ENCODE measurements around the gene CSTF1. TPM values are rescaled to one million over a fixed set of nuclear protein-coding genes. Genes with fewer than 3 reads are reported as not detected.

The CSTF1 gene
- total RNA-seq, 1 donor from 2014 or later = 24.4 TPM

DNA sequence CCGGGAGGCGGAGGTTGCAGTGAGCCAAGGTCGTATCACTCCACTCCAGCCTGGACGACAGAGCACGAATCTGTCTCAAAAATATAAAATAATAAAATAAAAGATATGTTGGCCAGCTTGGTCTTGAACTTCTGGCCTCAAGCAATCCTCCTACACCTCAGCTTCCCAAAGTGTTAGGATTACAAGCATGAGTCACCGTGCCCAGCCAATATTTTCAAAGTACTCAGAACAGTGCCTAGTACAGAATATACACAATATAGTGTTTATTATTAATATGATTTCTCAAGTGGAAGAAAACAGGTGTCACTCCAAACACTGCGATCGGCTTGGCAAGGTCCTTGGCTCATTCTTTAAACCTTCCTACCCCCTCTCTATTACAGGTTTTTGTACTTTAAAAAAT lies 30.5 kb upstream of the CSTF1 start:
- intact Hi-C loops (cut with DNase I) = no loop called here
- ATAC-seq (no peak), DNase-seq (no peak)
- no peak for TF ChIP-seq CTCF (IDR thresholded peaks at IDR 0.05)
- Histone ChIP-seq H3K36me3 (peaks cover 33% of the 10 kb centered on the region), H3K27ac (no peak overlapping the region), H3K9me3 (no peaks in the 10 kb centered on the region), H3K4me3 (no peak overlapping the region), H3K4me1 (peaks cover 14% of the 10 kb centered on the region), H3K27me3 (ENCODE audit: low read depth) (no peaks in the 10 kb centered on the region)

DNA sequence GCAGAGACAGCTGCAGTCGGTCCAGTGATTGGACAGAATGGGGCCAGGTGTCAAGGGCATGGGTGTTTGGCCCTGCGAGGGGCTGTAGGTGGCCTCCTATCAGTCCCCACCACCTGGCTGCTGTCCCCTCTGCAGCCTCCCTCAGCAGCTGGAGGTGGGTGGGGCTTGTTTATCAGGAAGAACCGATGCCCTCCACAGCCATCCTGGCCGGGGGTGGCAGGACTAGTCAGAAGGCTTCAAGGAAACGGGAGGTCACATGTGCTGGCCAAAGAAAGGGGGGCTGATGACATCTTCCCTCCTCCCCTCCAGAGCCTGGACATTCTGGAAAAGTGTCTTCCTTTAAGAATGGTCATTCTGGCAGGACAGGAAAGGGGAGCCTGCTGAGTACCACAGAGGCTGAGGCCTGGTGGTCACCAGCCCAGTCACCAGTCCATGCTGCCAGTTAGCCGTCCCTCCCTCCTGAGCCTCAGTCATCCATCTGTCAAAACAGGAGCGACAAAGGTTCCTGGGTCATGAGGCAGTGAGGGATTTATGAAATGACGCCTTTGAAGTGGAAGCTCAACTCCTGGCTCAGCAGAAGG lies 29.5 kb upstream of the CSTF1 start:
- intact Hi-C loops (cut with DNase I) = no loop called here
- Histone ChIP-seq H3K27me3 (ENCODE audit: low read depth) (no peaks in the 10 kb centered on the region), H3K4me3 (no peak overlapping the region), H3K36me3 (peaks cover 43% of the 10 kb centered on the region), H3K27ac (no peak overlapping the region), H3K9me3 (no peaks in the 10 kb centered on the region), H3K4me1 (peaks cover 14% of the 10 kb centered on the region)
- no peak for TF ChIP-seq CTCF (IDR thresholded peaks at IDR 0.05)
- no peak for DNase-seq
- ATAC-seq = no peak

DNA sequence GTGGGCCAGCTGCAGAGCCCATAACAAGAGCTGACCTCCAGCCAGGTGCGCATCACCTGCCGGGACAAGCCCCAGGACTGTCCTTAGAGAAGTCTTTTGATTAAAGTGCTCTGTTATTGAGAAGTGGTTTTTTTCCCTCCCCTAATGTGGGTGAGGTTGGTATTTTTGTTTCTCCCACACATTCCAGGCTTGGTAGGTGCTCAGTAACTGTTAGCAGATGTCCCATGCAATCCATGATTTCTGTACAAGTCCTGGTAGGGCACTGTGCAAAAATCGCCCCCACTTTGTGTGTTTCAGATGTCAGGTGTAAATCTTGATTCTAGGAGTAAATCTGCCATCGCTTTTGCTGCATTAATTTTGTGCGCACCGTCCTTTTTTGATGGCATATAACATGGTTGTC lies 29.0 kb upstream of the CSTF1 start:
- DNase-seq = no peak
- H3K4me1 ChIP-seq = peaks cover 14% of the 10 kb centered on the region
- intact Hi-C loops (cut with DNase I) = no loop called here
- TF ChIP-seq CTCF (IDR thresholded peaks at IDR 0.05) = no peak
- peaks cover 48% of the 10 kb centered on the region for H3K36me3 ChIP-seq
- H3K27ac ChIP-seq = no peak overlapping the region
- no peak overlapping the region for H3K4me3 ChIP-seq
- ATAC-seq = no peak
- no peaks in the 10 kb centered on the region for H3K27me3 ChIP-seq (ENCODE audit: low read depth)
- H3K9me3 ChIP-seq = no peaks in the 10 kb centered on the region

GRCh38 chr20:56368351-56369134 lies 23.9 kb upstream of the CSTF1 start:
- Histone ChIP-seq H3K27ac (no peak overlapping the region), H3K36me3 (peaks cover 54% of the 10 kb centered on the region)
- TF ChIP-seq CTCF (IDR thresholded peaks at IDR 0.05) = no peak

GRCh38 chr20:56369179-56369578 lies 23.3 kb upstream of the CSTF1 start:
- Histone ChIP-seq H3K4me1 (no peaks in the 10 kb centered on the region), H3K36me3 (peaks cover 54% of the 10 kb centered on the region), H3K27me3 (ENCODE audit: low read depth) (no peaks in the 10 kb centered on the region), H3K4me3 (no peak overlapping the region), H3K9me3 (no peaks in the 10 kb centered on the region), H3K27ac (no peak overlapping the region)
- DNase-seq = no peak
- no peak for TF ChIP-seq CTCF (IDR thresholded peaks at IDR 0.05)
- intact Hi-C loops (cut with DNase I) = no loop called here
- no peak for ATAC-seq

More at GRCh38 chr20:56368351-56369134, 23.9 kb upstream of the CSTF1 start:
- ATAC-seq = no peak
- Histone ChIP-seq H3K4me1 (no peaks in the 10 kb centered on the region), H3K27me3 (ENCODE audit: low read depth) (no peaks in the 10 kb centered on the region), H3K4me3 (no peak overlapping the region), H3K9me3 (no peaks in the 10 kb centered on the region)
- intact Hi-C loops (cut with DNase I) = no loop called here
- DNase-seq = no peak
